Testis (tissue), 3 donors: Measurements from ENCODE around the gene CCSAP. TPM values are rescaled to one million over a fixed set of nuclear protein-coding genes. Genes with fewer than 3 reads are reported as not detected.

Experiments
- DNase-seq: peaks from one replicate; pipeline ENCODE4 v3.0.0-alpha.2; 2019
- H3K27ac ChIP-seq, 2 donors: fragments of 200-600 bp; sonication (generic); one replicate each; pipeline ENCODE4 v1.5.1; 2019
- H3K27me3 ChIP-seq: fragments of 200-600 bp; sonication (generic); one replicate; pipeline ENCODE4 v1.5.1; 2019
- H3K36me3 ChIP-seq: fragments of 200-600 bp; sonication (generic); one replicate; pipeline ENCODE4 v1.5.1; 2017; ENCODE audit warnings: low read depth; ENCODE audit errors: missing control alignments
- H3K4me1 ChIP-seq: fragments of 200-600 bp; sonication (generic); one replicate; pipeline ENCODE4 v1.5.1; 2019
- H3K4me3 ChIP-seq, 2 donors: fragments of 200-600 bp; sonication (generic); one replicate each; pipeline ENCODE4 v1.5.1; 2017 to 2019
- H3K9me3 ChIP-seq: fragments of 200-600 bp; sonication (generic); one replicate; pipeline ENCODE4 v1.5.1; 2017
- POLR2A ChIP-seq: fragments of 450-650 bp; IDR thresholded peaks from one replicate; pipeline ENCODE4 v1.6.1; 2017; ENCODE audit warnings: antibody characterized with exemption, mild to moderate bottlenecking, moderate library complexity
- WGBS, 2 donors: methylation state at CpG; one replicate each; pipeline ENCODE4 v1.1.5; 2018; 5-methylcytosine and 5-hydroxymethylcytosine counted together
- intact Hi-C: fragments of 100-400 bp; cut with DNase I; formaldehyde crosslinking; loops from one replicate; pipeline ENCODE4 v1.15.1; 2023; ENCODE audit warnings: low total_unique reads
- polyA plus RNA-seq: library from polyadenylated mRNA; stranded (reverse); fragments of 350-450 nt; fragmentation: Illumina TruSeq; extraction: RNeasy Lipid Tissue Mini Kit (QIAGEN cat#74804); gene quantifications from one replicate; pipeline ENCODE4 v1.2.3, GENCODE V29; 2014; ENCODE audit warnings: low read depth, low replicate concordance; ENCODE audit not compliant: insufficient read depth
- total RNA-seq, 2 donors: library from RNA; depleted of rRNA; stranded (reverse); fragments of >200 nt; gene quantifications; one replicate each; pipeline ENCODE4 v1.2.3, GENCODE V29; 2016
- TF ChIP-seq, protein P1 (sequence below), 3 experiments: fragments of 450-650 bp in 2 of 3; fragments of 200-600 bp in 1 of 3; sonication (generic) in 1 of 3; IDR thresholded peaks; one replicate each; pipeline ENCODE4 v1.5.1; 2016 to 2019; ENCODE audit warnings: antibody characterized with exemption in 3 of 3, mild to moderate bottlenecking in 2 of 3, moderate library complexity in 1 of 3

Gene CCSAP
- total and polyA plus RNA-seq, 3 donors from 2014 or later = 3.2 to 4.1 (median 3.7) TPM

- intact Hi-C loops = no loop called here
- 66 to 77% methylated on average over 6 of the region's 6 CpGs for WGBS, 2 donors
- no peak overlapping the region for H3K4me3 ChIP-seq
- H3K27me3 ChIP-seq = no peaks in the 10 kb centered on the region
- H3K9me3 ChIP-seq = no peaks in the 10 kb centered on the region
- no peaks in the 10 kb centered on the region for H3K36me3 ChIP-seq
- peaks cover 11% of the 10 kb centered on the region for H3K4me1 ChIP-seq
- TF ChIP-seq POLR2A = no peak
- TF ChIP-seq, protein P1, sequence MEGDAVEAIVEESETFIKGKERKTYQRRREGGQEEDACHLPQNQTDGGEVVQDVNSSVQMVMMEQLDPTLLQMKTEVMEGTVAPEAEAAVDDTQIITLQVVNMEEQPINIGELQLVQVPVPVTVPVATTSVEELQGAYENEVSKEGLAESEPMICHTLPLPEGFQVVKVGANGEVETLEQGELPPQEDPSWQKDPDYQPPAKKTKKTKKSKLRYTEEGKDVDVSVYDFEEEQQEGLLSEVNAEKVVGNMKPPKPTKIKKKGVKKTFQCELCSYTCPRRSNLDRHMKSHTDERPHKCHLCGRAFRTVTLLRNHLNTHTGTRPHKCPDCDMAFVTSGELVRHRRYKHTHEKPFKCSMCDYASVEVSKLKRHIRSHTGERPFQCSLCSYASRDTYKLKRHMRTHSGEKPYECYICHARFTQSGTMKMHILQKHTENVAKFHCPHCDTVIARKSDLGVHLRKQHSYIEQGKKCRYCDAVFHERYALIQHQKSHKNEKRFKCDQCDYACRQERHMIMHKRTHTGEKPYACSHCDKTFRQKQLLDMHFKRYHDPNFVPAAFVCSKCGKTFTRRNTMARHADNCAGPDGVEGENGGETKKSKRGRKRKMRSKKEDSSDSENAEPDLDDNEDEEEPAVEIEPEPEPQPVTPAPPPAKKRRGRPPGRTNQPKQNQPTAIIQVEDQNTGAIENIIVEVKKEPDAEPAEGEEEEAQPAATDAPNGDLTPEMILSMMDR (IDR thresholded peaks at IDR 0.05) = no peak
- no peak for DNase-seq
- no peak overlapping the region for H3K27ac ChIP-seq
These were observed 2.4 kb downstream of the CCSAP start for GRCh38 chr1:229340496-229340895.

DNA sequence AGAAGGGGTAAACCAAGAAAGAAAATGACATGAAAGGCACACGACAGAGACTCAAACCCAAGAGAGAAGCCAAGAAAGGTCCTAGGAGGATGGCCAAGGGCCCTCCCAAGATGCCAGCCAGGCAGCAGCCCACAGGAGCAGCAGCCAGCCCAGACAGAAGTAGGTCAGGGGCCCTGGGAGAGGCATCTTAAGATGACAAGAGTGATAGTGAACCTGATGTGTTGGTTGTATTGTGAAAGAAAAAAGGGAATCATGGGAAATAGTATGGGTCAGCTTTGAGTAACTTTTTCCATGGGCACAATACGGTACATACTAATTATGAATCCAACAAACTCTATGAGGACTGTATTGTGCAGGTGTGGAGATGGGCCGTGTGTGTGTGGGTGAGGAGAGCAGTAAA lies 3.3 kb downstream of the CCSAP start:
- Histone ChIP-seq H3K4me1 (peaks cover 11% of the 10 kb centered on the region), H3K27me3 (no peaks in the 10 kb centered on the region), H3K27ac (no peak overlapping the region), H3K36me3 (no peaks in the 10 kb centered on the region), H3K9me3 (no peaks in the 10 kb centered on the region), H3K4me3 (no peak overlapping the region)
- intact Hi-C loops = no loop called here
- 84 to 89% methylated on average over 3 of the region's 3 CpGs for WGBS, 2 donors
- no peak for TF ChIP-seq POLR2A
- TF ChIP-seq, protein P1 (IDR thresholded peaks at IDR 0.05) = no peak
- no peak for DNase-seq

GRCh38 chr1:229339086-229339485 lies 3.8 kb downstream of the CCSAP start:
- Histone ChIP-seq H3K27ac (no peak overlapping the region), H3K9me3 (no peaks in the 10 kb centered on the region), H3K27me3 (no peaks in the 10 kb centered on the region), H3K36me3 (no peaks in the 10 kb centered on the region), H3K4me3 (no peak overlapping the region), H3K4me1 (peaks cover 11% of the 10 kb centered on the region)
- no peak for DNase-seq
- TF ChIP-seq, protein P1 (IDR thresholded peaks at IDR 0.05) = no peak
- no peak for TF ChIP-seq POLR2A
- intact Hi-C loops = no loop called here
- WGBS, 2 donors = 88 to 94% methylated on average over 4 of the region's 4 CpGs

DNA sequence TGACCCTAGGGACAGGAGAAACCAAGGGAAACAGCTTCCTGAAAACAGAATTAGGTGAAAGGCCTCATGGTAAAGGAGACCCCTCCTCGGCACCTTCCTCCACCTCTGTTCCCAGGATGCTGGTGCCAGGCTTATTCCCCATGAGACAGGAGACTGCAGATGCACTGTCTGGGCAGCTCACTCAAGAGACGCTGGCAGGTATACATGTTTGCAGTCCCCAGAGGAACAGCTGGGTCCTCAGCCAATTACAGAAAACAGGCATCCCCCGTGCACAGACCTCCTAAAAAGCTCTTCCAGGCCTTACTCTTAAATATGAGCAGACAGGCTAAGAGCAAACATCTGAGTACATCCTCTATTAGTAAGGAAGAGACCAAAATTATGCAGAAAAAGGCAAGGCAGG lies 6.5 kb downstream of the CCSAP start:
- peaks cover 3% of the 10 kb centered on the region for H3K4me1 ChIP-seq
- H3K27me3 ChIP-seq = no peaks in the 10 kb centered on the region
- H3K36me3 ChIP-seq = no peaks in the 10 kb centered on the region
- intact Hi-C loops = no loop called here
- WGBS, 2 donors = 87 to 89% methylated on average over 3 of the region's 3 CpGs
- H3K9me3 ChIP-seq = no peaks in the 10 kb centered on the region
- no peak overlapping the region for H3K4me3 ChIP-seq
- TF ChIP-seq, protein P1 (IDR thresholded peaks at IDR 0.05) = no peak
- TF ChIP-seq POLR2A = no peak
- DNase-seq = no peak
- no peak overlapping the region for H3K27ac ChIP-seq

DNA sequence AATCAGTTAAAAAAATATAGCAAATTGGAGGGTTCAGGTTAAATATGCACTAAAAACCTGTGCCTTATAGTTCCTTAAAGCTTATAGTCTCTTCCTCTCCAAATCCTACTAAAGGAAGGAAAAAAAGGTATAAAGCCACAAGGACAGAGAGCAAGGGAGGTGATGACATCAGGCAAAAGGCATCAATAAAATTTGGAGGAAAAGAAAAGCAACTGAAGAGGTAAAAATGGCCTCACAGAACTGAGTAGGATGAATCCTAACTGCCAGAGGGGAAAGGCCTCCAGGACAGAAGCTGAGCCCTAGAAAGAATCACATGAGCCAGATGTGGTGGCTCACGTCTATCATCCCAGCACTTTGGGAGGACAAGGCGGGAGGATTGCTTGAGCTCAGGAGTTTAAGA lies 8.1 kb downstream of the CCSAP start:
- Histone ChIP-seq H3K27ac (no peak overlapping the region), H3K36me3 (no peaks in the 10 kb centered on the region), H3K9me3 (no peaks in the 10 kb centered on the region), H3K4me1 (no peaks in the 10 kb centered on the region), H3K27me3 (no peaks in the 10 kb centered on the region), H3K4me3 (no peak overlapping the region)
- 97 to 100% methylated on average over 2 of the region's 2 CpGs for WGBS, 2 donors
- intact Hi-C loops = no loop called here
- TF ChIP-seq POLR2A = no peak
- TF ChIP-seq, protein P1 (IDR thresholded peaks at IDR 0.05) = no peak
- no peak for DNase-seq
